PC-9 (cell line): Measurements from ENCODE around the gene SPSB3. TPM values are rescaled to one million over a fixed set of nuclear protein-coding genes. Genes with fewer than 3 reads are reported as not detected.
A peak's percentile ranks its signal among the peaks of the same experiment; 100 is the strongest.

Experiments used
- BruUV-seq: library from RNA; stranded (reverse); fragments of 400-500 nt; replicated peaks from 2 replicates; lab custom pipeline; 2021; lab: Mats Ljungman, UMichigan
- CTCF ChIA-PET: fragments of 300-600 bp; sonication (Branson Sonifier 250); formaldehyde crosslinking; loops from one replicate; lab custom pipeline; 2022; ENCODE audit warnings: antibody characterized with exemption; lab: Charles Lee
- POLR2A ChIA-PET: fragments of 300-600 bp; sonication (Branson Sonifier 250); formaldehyde crosslinking; loops from one replicate; lab custom pipeline; 2022; ENCODE audit warnings: antibody characterized with exemption; ENCODE audit not compliant: unreplicated experiment; lab: Charles Lee
- DNase-seq, 2 experiments: peaks; one replicate each; pipeline versions ENCODE4 v3.0.0 to v3.0.0-alpha.2; 2015 to 2022; ENCODE audit warnings: mixed read lengths in 1 of 2
- H2AFZ ChIP-seq: fragments of 200-600 bp; sonication (generic); 2 replicates; pipeline ENCODE4 v1.8.1; 2017; ENCODE audit warnings: antibody characterized with exemption
- H3F3A ChIP-seq: fragments of 200-600 bp; sonication (generic); 2 replicates; pipeline ENCODE4 v1.8.1; 2017; ENCODE audit warnings: antibody characterized with exemption, mild to moderate bottlenecking, low read depth; ENCODE audit not compliant: insufficient read depth
- H3K27ac ChIP-seq: fragments of 200-600 bp; sonication (generic); 2 replicates; pipeline ENCODE4 v1.6.1; 2016; ENCODE audit warnings: mixed run types
- H3K27me3 ChIP-seq: fragments of 200-600 bp; sonication (generic); 2 replicates; pipeline ENCODE4 v1.6.1; 2016; ENCODE audit warnings: low read depth, mixed run types; ENCODE audit not compliant: insufficient read depth
- H3K36me3 ChIP-seq: fragments of 200-600 bp; sonication (generic); 2 replicates; pipeline ENCODE4 v1.6.1; 2016; ENCODE audit warnings: low read depth, mixed run types
- H3K4me1 ChIP-seq: fragments of 200-600 bp; sonication (generic); replicated peaks from 2 replicates; pipeline ENCODE4 v1.6.1; 2016; ENCODE audit warnings: mixed run types; ENCODE audit not compliant: insufficient read depth
- H3K4me2 ChIP-seq: fragments of 200-600 bp; sonication (generic); 2 replicates; pipeline ENCODE4 v1.6.1; 2017; ENCODE audit warnings: mixed run types
- H3K4me3 ChIP-seq: fragments of 200-600 bp; sonication (generic); 2 replicates; pipeline ENCODE4 v1.6.1; 2016; ENCODE audit warnings: mixed run types
- H3K79me2 ChIP-seq: fragments of 200-600 bp; sonication (generic); 2 replicates; pipeline ENCODE4 v1.6.1; 2017; ENCODE audit warnings: low read depth, mixed run types
- H3K9me2 ChIP-seq: fragments of 200-600 bp; sonication (generic); 2 replicates; pipeline ENCODE4 v1.8.1; 2017; ENCODE audit warnings: mild to moderate bottlenecking; ENCODE audit not compliant: insufficient read depth
- H3K9me3 ChIP-seq: fragments of 200-600 bp; sonication (generic); 2 replicates; pipeline ENCODE4 v1.8.1; 2016; ENCODE audit warnings: low read depth; ENCODE audit not compliant: insufficient read depth
- H4K20me1 ChIP-seq: fragments of 200-600 bp; sonication (generic); 2 replicates; pipeline ENCODE4 v1.8.1; 2017; ENCODE audit not compliant: insufficient read depth
- CTCF ChIP-seq: fragments of 200-600 bp; sonication (generic); conservative IDR thresholded peaks from 2 replicates; pipeline ENCODE4 v1.6.1; 2017; ENCODE audit warnings: mixed run types, antibody characterized with exemption, mild to moderate bottlenecking, moderate library complexity
- EZH2 ChIP-seq: fragments of 200-600 bp; sonication (generic); IDR thresholded peaks from 2 replicates; pipeline ENCODE4 v1.8.0; 2017; ENCODE audit warnings: antibody characterized with exemption, low read depth
- intact Hi-C: fragments of 100-400 bp; cut with micrococcal nuclease; formaldehyde crosslinking; loops from one replicate; pipeline ENCODE4 v1.10.0; 2022; ENCODE audit not compliant: unreplicated experiment
- total RNA-seq: library from RNA; stranded (reverse); gene quantifications from 2 replicates; pipeline ENCODE4 v1.2.3, GENCODE V29; 2021

Gene SPSB3
- total RNA-seq, 1 experiment from 2014 or later = 58.2 TPM

DNA sequence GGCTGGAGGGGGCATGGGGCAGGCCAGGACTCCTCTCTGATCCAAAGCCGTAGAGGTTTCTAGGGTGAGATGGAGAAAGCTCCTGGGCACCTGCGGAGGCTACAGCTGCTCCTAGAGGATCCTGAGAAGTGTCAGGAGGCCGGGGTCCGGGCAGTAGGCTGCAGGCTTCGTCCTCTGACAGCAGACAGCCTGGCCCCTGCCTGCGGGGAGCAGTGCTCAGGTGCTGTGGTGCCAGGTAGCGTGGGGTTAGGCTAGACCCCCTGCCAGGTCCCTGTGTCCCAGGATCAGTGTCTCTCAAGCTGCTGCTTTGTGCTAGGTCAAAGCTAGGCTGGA is 8.0 kb downstream of the SPSB3 start:
- CTCF ChIA-PET = interaction anchor here (0.6 to 0.8 kb wide), 2 partner anchors 8 to 671 kb away, joined by 3 to 6 read pairs; partner anchors contain the start of genes NUBP2 and SPSB3
- peak overlapping the region; percentile 77; the same call in 1 of the 2 replicates for H3K27ac ChIP-seq

DNA sequence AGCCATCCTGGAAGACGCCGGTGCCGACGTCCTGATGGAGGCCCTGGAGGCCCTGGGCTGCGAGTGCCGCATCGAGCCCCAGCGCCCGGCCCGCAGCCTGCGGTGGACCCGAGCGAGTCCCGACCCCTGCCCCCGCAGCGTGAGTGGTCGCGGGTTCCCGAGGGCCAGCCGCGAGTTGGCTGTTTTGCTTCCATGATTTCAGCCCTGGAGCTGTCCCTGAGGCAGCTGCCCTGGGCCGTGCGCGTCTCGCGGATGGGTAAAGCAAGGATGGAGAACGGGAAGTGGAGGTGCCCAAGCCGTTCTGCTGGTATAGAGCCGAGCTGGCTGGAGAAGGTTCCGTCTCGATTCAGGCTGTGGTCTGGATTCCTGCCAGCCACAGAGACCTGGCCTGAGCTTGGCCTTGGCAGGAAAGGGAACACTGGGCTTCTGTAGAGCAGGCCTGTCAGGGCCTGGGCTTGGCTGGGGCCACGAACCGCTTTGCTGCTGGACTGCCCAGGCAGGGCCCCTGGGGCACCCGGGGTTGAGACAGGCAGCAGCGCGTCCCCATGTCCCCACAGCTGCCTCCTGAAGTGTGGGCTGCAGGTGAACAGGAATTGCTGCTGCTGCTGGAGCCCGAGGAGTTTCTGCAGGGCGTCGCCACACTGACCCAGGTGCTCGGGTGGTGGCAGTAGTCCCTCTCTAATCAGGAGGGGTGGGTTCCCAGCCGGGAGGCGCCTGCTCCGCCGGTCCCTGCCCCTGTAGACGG is 8.5 kb downstream of the SPSB3 start:
- peak overlapping the region; percentile 99 for H3K4me2 ChIP-seq
- H3K79me2 ChIP-seq = peaks cover 39% of the 10 kb centered on the region
- DNase-seq = peak; percentile 66 to 73
- TSS peak; percentile 20 for BruUV-seq
- peak overlapping the region; percentile 77 for H3K27ac ChIP-seq
- TF ChIP-seq CTCF (0 out of 2 replicates have a peak, but pooled peaks have one; percentile 57), EZH2 (no peak)
- H3K9me2 ChIP-seq = no peaks in the 10 kb centered on the region
- H3K27me3 ChIP-seq = no peaks in the 10 kb centered on the region
- CTCF ChIA-PET = interaction anchor here (0.8 kb wide), 1 partner anchor 9 kb away, joined by 6 read pairs; the partner anchor contains the start of genes NUBP2 and SPSB3
- H2AFZ ChIP-seq = peak overlapping the region; percentile 92
- H3K4me3 ChIP-seq = peak overlapping the region; percentile 77
- peaks cover 38% of the 10 kb centered on the region for H3F3A ChIP-seq
- 0 out of 2 replicates have a peak, but pooled peaks cover 7% of the 10 kb centered on the region for H3K36me3 ChIP-seq
- peaks cover 28% of the 10 kb centered on the region for H4K20me1 ChIP-seq
- H3K9me3 ChIP-seq = no peaks in the 10 kb centered on the region
- POLR2A ChIA-PET = interaction anchor here (0.6 to 1.4 kb wide), 4 partner anchors 9 to 51 kb away, joined by 3 to 9 read pairs (median 6); partner anchors contain the start of genes NUBP2 and SPSB3
- intact Hi-C loops = loop anchor here (1.0 to 5.0 kb wide), 5 partner anchors 29 to 188 kb away; partner anchors contain the start of genes JPT2, MAPK8IP3 and RPS2
- H3K4me1 ChIP-seq = peaks cover 19% of the 10 kb centered on the region

More for the DNA sequence above, 8.0 kb downstream of the SPSB3 start:
- Histone ChIP-seq H3K27me3 (no peaks in the 10 kb centered on the region), H3F3A (peaks cover 36% of the 10 kb centered on the region), H3K4me2 (peak overlapping the region; percentile 99), H3K4me1 (peaks cover 19% of the 10 kb centered on the region), H4K20me1 (peaks cover 33% of the 10 kb centered on the region), H3K79me2 (peaks cover 39% of the 10 kb centered on the region), H3K36me3 (0 out of 2 replicates have a peak, but pooled peaks cover 7% of the 10 kb centered on the region), H3K9me2 (no peaks in the 10 kb centered on the region), H3K4me3 (peak overlapping the region; percentile 77), H2AFZ (no peak overlapping the region), H3K9me3 (no peaks in the 10 kb centered on the region)
- POLR2A ChIA-PET = interaction anchor here (0.7 to 1.4 kb wide), 2 partner anchors 8 to 28 kb away, joined by 8 to 9 read pairs; partner anchors contain the start of genes NUBP2 and SPSB3
- TF ChIP-seq CTCF (no peak), EZH2 (no peak)
- DNase-seq = no peak
- no TSS peak for BruUV-seq
- intact Hi-C loops = loop anchor here (5.0 kb wide), 2 partner anchors 97 to 188 kb away; partner anchors contain the start of genes JPT2 and RPS2
